H9 (cell line): ENCODE data around the gene MSRB2. TPM values are rescaled to one million over a fixed set of nuclear protein-coding genes. Genes with fewer than 3 reads are reported as not detected.

Experiments
- DNase-seq: peaks from one replicate; pipeline ENCODE4 v3.0.0-alpha.2; 2017
- H2AFZ ChIP-seq: one replicate; pipeline ENCODE4 v1.6.1; 2013; ENCODE audit warnings: mild to moderate bottlenecking, low read length, control low read depth, moderate library complexity
- H2AK5ac ChIP-seq: 2 replicates; pipeline ENCODE4 v1.6.1; 2013; ENCODE audit warnings: low read length, control low read depth, mixed read lengths; ENCODE audit not compliant: insufficient read length
- H2BK120ac ChIP-seq: one replicate; pipeline ENCODE4 v1.6.1; 2013; ENCODE audit warnings: low read depth, mild to moderate bottlenecking, low read length, control low read depth, inconsistent platforms; ENCODE audit not compliant: poor library complexity, severe bottlenecking
- H2BK12ac ChIP-seq: 2 replicates; pipeline ENCODE4 v1.6.1; 2013; ENCODE audit warnings: low read length, control low read depth, mixed read lengths, low read depth; ENCODE audit not compliant: insufficient read length
- H2BK15ac ChIP-seq: 2 replicates; pipeline ENCODE4 v1.6.1; 2013; ENCODE audit warnings: low read depth, low read length, control low read depth
- H2BK20ac ChIP-seq: one replicate; pipeline ENCODE4 v1.6.1; 2013; ENCODE audit warnings: low read depth, mild to moderate bottlenecking, low read length, control low read depth, inconsistent platforms; ENCODE audit not compliant: poor library complexity, severe bottlenecking
- H2BK5ac ChIP-seq: 2 replicates; pipeline ENCODE4 v1.6.1; 2013; ENCODE audit warnings: low read length, control low read depth, mixed read lengths; ENCODE audit not compliant: insufficient read length
- H3K14ac ChIP-seq: 2 replicates; pipeline ENCODE4 v1.6.1; 2013; ENCODE audit warnings: low read length, control low read depth; ENCODE audit not compliant: insufficient read depth
- H3K18ac ChIP-seq: 2 replicates; pipeline ENCODE4 v1.6.1; 2013; ENCODE audit warnings: low read depth, mild to moderate bottlenecking, mixed read lengths, low read length, control low read depth; ENCODE audit not compliant: insufficient read length
- H3K23ac ChIP-seq: 2 replicates; pipeline ENCODE4 v1.6.1; 2013; ENCODE audit warnings: low read length, control low read depth, mixed read lengths, low read depth; ENCODE audit not compliant: insufficient read length
- H3K23me2 ChIP-seq: 2 replicates; pipeline ENCODE4 v1.6.1; 2013; ENCODE audit warnings: low read depth, mild to moderate bottlenecking, mixed read lengths, low read length, control low read depth; ENCODE audit not compliant: insufficient read length, poor library complexity, severe bottlenecking
- H3K27ac ChIP-seq: 2 replicates; pipeline ENCODE4 v1.5.1; 2013; ENCODE audit warnings: low read length, control low read depth, mixed read lengths, low read depth; ENCODE audit not compliant: insufficient read length
- H3K27me3 ChIP-seq: 2 replicates; pipeline ENCODE4 v1.6.1; 2013; ENCODE audit warnings: low read length, control low read depth, inconsistent platforms; ENCODE audit not compliant: insufficient read depth
- H3K4ac ChIP-seq: 2 replicates; pipeline ENCODE4 v1.6.1; 2013; ENCODE audit warnings: low read depth, mild to moderate bottlenecking, control low read depth, inconsistent platforms, low read length, moderate library complexity
- H3K4me1 ChIP-seq: 2 replicates; pipeline ENCODE4 v1.6.1; 2013; ENCODE audit warnings: low read length, control low read depth, inconsistent platforms; ENCODE audit not compliant: insufficient read depth
- H3K4me2 ChIP-seq: 2 replicates; pipeline ENCODE4 v1.6.1; 2013; ENCODE audit warnings: low read length, control low read depth, mixed read lengths; ENCODE audit not compliant: insufficient read length, insufficient read depth
- H3K56ac ChIP-seq: 2 replicates; pipeline ENCODE4 v1.6.1; 2013; ENCODE audit warnings: low read depth, mild to moderate bottlenecking, mixed read lengths, low read length, control low read depth; ENCODE audit not compliant: insufficient read length
- H3K79me1 ChIP-seq: 2 replicates; pipeline ENCODE4 v1.6.1; 2013; ENCODE audit warnings: low read depth, mild to moderate bottlenecking, moderate library complexity, low read length, control low read depth, inconsistent platforms; ENCODE audit not compliant: insufficient read depth, poor library complexity, severe bottlenecking
- H3K79me2 ChIP-seq: 2 replicates; pipeline ENCODE4 v1.6.1; 2013; ENCODE audit warnings: low read length, control low read depth, inconsistent platforms; ENCODE audit not compliant: insufficient read depth
- H3K9ac ChIP-seq: 2 replicates; pipeline ENCODE4 v1.6.1; 2013; ENCODE audit warnings: low read length, control low read depth, mixed read lengths; ENCODE audit not compliant: insufficient read length; ENCODE audit errors: extremely low read depth
- H3K9me3 ChIP-seq: one replicate; pipeline ENCODE4 v1.6.1; 2013; ENCODE audit warnings: low read depth, low read length, inconsistent platforms; ENCODE audit not compliant: control insufficient read depth
- H3T11ph ChIP-seq: one replicate; pipeline ENCODE4 v1.6.1; 2013; ENCODE audit warnings: mild to moderate bottlenecking, low read length, control low read depth, inconsistent platforms
- H4K20me1 ChIP-seq: one replicate; pipeline ENCODE4 v1.6.1; 2013; ENCODE audit not compliant: control insufficient read depth, insufficient read length, insufficient read depth
- H4K5ac ChIP-seq: 2 replicates; pipeline ENCODE4 v1.6.1; 2013; ENCODE audit warnings: low read depth, mild to moderate bottlenecking, mixed read lengths, low read length, control low read depth; ENCODE audit not compliant: insufficient read length
- H4K8ac ChIP-seq: replicated peaks from 2 replicates; pipeline ENCODE4 v1.6.1; 2013; ENCODE audit warnings: low read length, control low read depth, mixed read lengths, low read depth; ENCODE audit not compliant: insufficient read length
- H4K91ac ChIP-seq: 2 replicates; pipeline ENCODE4 v1.6.1; 2013; ENCODE audit warnings: low read depth, mild to moderate bottlenecking, moderate library complexity, mixed read lengths, low read length, control low read depth; ENCODE audit not compliant: insufficient read length
- H3K27ac Mint-ChIP-seq, 3 experiments: 2 replicates in 2 of 3; 3 replicates in 1 of 3; pipeline ENCODE4 v1.8.0; 2020 to 2021; ENCODE audit warnings: mixed read lengths in 3 of 3, mild to moderate bottlenecking in 1 of 3, moderate library complexity in 1 of 3
- H3K27me3 Mint-ChIP-seq: 2 replicates; pipeline ENCODE4 v1.8.0; 2021; ENCODE audit warnings: low read depth, mild to moderate bottlenecking, moderate library complexity, mixed read lengths
- H3K36me3 Mint-ChIP-seq, 3 experiments: 2 replicates in 2 of 3; 3 replicates in 1 of 3; pipeline ENCODE4 v1.8.0; 2020 to 2021; ENCODE audit warnings: low read depth in 3 of 3, mixed read lengths in 3 of 3; ENCODE audit not compliant: insufficient read depth in 1 of 3
- H3K4me1 Mint-ChIP-seq, 2 experiments: 2 replicates each; pipeline ENCODE4 v1.8.0; 2020; ENCODE audit warnings: mixed read lengths in 2 of 2
- H3K4me3 Mint-ChIP-seq, 2 experiments: 2 replicates in 1 of 2; 3 replicates in 1 of 2; pipeline ENCODE4 v1.8.0; 2020 to 2021; ENCODE audit warnings: mild to moderate bottlenecking in 2 of 2, mixed read lengths in 2 of 2, moderate library complexity in 1 of 2
- H3K9me3 Mint-ChIP-seq, 2 experiments: 2 replicates in 1 of 2; 3 replicates in 1 of 2; pipeline ENCODE4 v1.8.0; 2020; ENCODE audit warnings: mild to moderate bottlenecking in 2 of 2, mixed read lengths in 2 of 2, moderate library complexity in 1 of 2
- WGBS: extraction: QIAGEN DNeasy Blood & Tissue Kit; methylation state at CpG from one replicate; pipeline ENCODE4 v1.1.7; 2013; ENCODE audit warnings: missing lambda C conversion rate, low lambda C conversion rate, mixed read lengths; ENCODE audit not compliant: insufficient read length; ENCODE audit errors: extremely low coverage; 5-methylcytosine and 5-hydroxymethylcytosine counted together
- total RNA-seq: library from RNA; stranded (reverse); gene quantifications from 2 replicates; pipeline ENCODE4 v1.2.1, GENCODE V29; 2021
- TF ChIP-seq, protein P1 (sequence below): fragments of 200-600 bp; sonication (generic); conservative IDR thresholded peaks from 3 replicates; pipeline ENCODE4 v1.8.0; 2021; ENCODE audit warnings: antibody characterized with exemption, mild to moderate bottlenecking

Gene MSRB2
- total RNA-seq, 1 experiment from 2014 or later, result 18.0 TPM

DNA sequence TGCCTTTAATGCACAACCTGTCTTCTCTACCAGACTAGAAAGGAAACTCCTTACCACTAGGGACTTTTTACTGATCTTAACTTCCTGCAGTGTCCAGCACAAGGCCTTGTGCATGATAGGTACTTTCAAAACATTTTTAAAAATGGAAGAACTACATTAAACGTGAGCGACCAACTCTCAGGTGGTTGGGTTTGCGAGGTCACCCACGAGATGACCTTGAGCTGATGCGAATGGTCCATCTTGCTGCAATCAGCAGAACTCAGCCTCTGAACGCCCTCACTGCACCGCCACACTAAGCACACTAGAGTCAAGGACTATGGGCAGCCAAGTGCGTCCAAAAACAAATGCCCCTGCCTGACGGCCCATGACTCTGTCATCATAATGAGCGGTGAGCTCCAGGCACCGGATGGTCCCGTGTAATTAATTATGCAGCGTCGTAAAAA lies 61.9 kb downstream of the MSRB2 start:
- H4K8ac ChIP-seq, result no peak overlapping the region
- no peaks in the 10 kb centered on the region for H3K79me2 ChIP-seq
- no peak overlapping the region for H4K91ac ChIP-seq
- Mint-ChIP-seq H3K4me1 (peaks cover 8 to 9% of the 10 kb centered on the region in 2 experiments; a peak in 2 of 4 replicates), H3K4me3 (no peak overlapping the region), H3K27ac (no peak overlapping the region), H3K9me3 (no peaks in the 10 kb centered on the region), H3K27me3 (peaks cover 56% of the 10 kb centered on the region), H3K36me3 (no peaks in the 10 kb centered on the region)
- no peak overlapping the region for H2BK120ac ChIP-seq
- no peaks in the 10 kb centered on the region for H3K4me1 ChIP-seq
- no peak for DNase-seq
- H3K79me1 ChIP-seq, result no peaks in the 10 kb centered on the region
- no peak overlapping the region for H2BK15ac ChIP-seq
- H3K27ac ChIP-seq, result no peak overlapping the region
- no peak overlapping the region for H2AK5ac ChIP-seq
- no peak overlapping the region for H2BK12ac ChIP-seq
- H3K9me3 ChIP-seq, result no peaks in the 10 kb centered on the region
- no CpG with 5 or more reads among the region's 14 CpGs for WGBS
- TF ChIP-seq, protein P1, sequence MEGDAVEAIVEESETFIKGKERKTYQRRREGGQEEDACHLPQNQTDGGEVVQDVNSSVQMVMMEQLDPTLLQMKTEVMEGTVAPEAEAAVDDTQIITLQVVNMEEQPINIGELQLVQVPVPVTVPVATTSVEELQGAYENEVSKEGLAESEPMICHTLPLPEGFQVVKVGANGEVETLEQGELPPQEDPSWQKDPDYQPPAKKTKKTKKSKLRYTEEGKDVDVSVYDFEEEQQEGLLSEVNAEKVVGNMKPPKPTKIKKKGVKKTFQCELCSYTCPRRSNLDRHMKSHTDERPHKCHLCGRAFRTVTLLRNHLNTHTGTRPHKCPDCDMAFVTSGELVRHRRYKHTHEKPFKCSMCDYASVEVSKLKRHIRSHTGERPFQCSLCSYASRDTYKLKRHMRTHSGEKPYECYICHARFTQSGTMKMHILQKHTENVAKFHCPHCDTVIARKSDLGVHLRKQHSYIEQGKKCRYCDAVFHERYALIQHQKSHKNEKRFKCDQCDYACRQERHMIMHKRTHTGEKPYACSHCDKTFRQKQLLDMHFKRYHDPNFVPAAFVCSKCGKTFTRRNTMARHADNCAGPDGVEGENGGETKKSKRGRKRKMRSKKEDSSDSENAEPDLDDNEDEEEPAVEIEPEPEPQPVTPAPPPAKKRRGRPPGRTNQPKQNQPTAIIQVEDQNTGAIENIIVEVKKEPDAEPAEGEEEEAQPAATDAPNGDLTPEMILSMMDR, result no peak
- no peak overlapping the region for H3K56ac ChIP-seq
- H2BK20ac ChIP-seq, result no peak overlapping the region
- H3K4me2 ChIP-seq, result no peak overlapping the region
- H3T11ph ChIP-seq, result no peak overlapping the region
- H3K23ac ChIP-seq, result no peak overlapping the region
- H3K23me2 ChIP-seq, result no peaks in the 10 kb centered on the region
- no peaks in the 10 kb centered on the region; the same call in 1 of the 2 replicates for H3K27me3 ChIP-seq
- no peak overlapping the region for H3K9ac ChIP-seq
- H3K4ac ChIP-seq, result no peak overlapping the region
- H2BK5ac ChIP-seq, result no peak overlapping the region
- H4K5ac ChIP-seq, result no peak overlapping the region
- no peaks in the 10 kb centered on the region for H4K20me1 ChIP-seq
- no peak overlapping the region for H2AFZ ChIP-seq
- H3K18ac ChIP-seq, result no peak overlapping the region
- H3K14ac ChIP-seq, result no peak overlapping the region
